KOPT-K1 (cell line): Measurements from ENCODE around the gene NOL8.

ENCODE experiments used
- H3K27ac ChIP-seq: fragments of 200-600 bp; sonication (generic); 2 replicates; pipeline ENCODE4 v1.5.1; 2016; ENCODE audit warnings: antibody characterized with exemption, mild to moderate bottlenecking, low read depth, low read length; ENCODE audit not compliant: poor library complexity, severe bottlenecking
- H3K36me3 ChIP-seq: fragments of 200-600 bp; sonication (generic); 2 replicates; pipeline ENCODE4 v1.5.1; 2017; ENCODE audit warnings: antibody characterized with exemption, mild to moderate bottlenecking, low read length, moderate library complexity; ENCODE audit not compliant: insufficient read depth
- H3K9me3 ChIP-seq: fragments of 200-600 bp; sonication (generic); 2 replicates; pipeline ENCODE4 v1.5.1; 2017; ENCODE audit warnings: antibody characterized with exemption, low read length, mild to moderate bottlenecking; ENCODE audit not compliant: insufficient read depth, poor library complexity, severe bottlenecking

Gene NOL8

GRCh38 chr9:92257327-92257726 is 67.8 kb downstream of the NOL8 start:
- Histone ChIP-seq H3K9me3 (no peaks in the 10 kb centered on the region), H3K27ac (no peak overlapping the region), H3K36me3 (peaks cover 100% of the 10 kb centered on the region)

- Histone ChIP-seq H3K27ac (no peak overlapping the region), H3K36me3 (peaks cover 99% of the 10 kb centered on the region), H3K9me3 (no peaks in the 10 kb centered on the region)
These were observed 70.5 kb downstream of the NOL8 start for GRCh38 chr9:92254381-92255337.

- H3K36me3 ChIP-seq: peaks cover 99% of the 10 kb centered on the region
- H3K9me3 ChIP-seq: no peaks in the 10 kb centered on the region
- no peak overlapping the region for H3K27ac ChIP-seq
These were observed 71.5 kb downstream of the NOL8 start for GRCh38 chr9:92253656-92254055.

GRCh38 chr9:92247981-92248380 is 77.2 kb downstream of the NOL8 start:
- Histone ChIP-seq H3K36me3 (peaks cover 98% of the 10 kb centered on the region), H3K27ac (no peak overlapping the region), H3K9me3 (no peaks in the 10 kb centered on the region)
